CD4-positive, alpha-beta T cell treated with Interleukin-15 for 4 hours (primary cell): ENCODE measurements around the gene FIGNL2.
"Not testable (repeated sequence)": the region's sequence is repeated elsewhere in the genome, so short reads cannot be mapped to it uniquely, and the experiment has no call there.

Experiments
- DNase-seq: peaks from one replicate; pipeline ENCODE4 v3.0.0-alpha.2; 2020; ENCODE audit warnings: low spot score

FIGNL2 gene

GRCh38 chr12:51848326-51848727 is at the start of gene FIGNL2:
Gene FIGNL2, minus strand, starts transcription at chr12:51848718. Its CDS starts 26,305 bp downstream, at chr12:51822413.
- DNase-seq, result no peak

- no peak for DNase-seq
Measured at GRCh38 chr12:51897181-51897580, 48.7 kb upstream of the FIGNL2 start.

GRCh38 chr12:51896236-51896635 is 47.7 kb upstream of the FIGNL2 start:
- DNase-seq, result no peak

- DNase-seq, result no peak
Measured at GRCh38 chr12:51895378-51896135, 47.0 kb upstream of the FIGNL2 start.

GRCh38 chr12:51893786-51894185 is 45.3 kb upstream of the FIGNL2 start:
- DNase-seq, result no peak

- DNase-seq, result no peak
Measured at GRCh38 chr12:51891843-51892242, 43.3 kb upstream of the FIGNL2 start.

- no peak for DNase-seq
Measured at GRCh38 chr12:51890511-51891171, 42.1 kb upstream of the FIGNL2 start.

- DNase-seq, result no peak
Measured at GRCh38 chr12:51890133-51890464, 41.6 kb upstream of the FIGNL2 start.

GRCh38 chr12:51889216-51890132 is 41.0 kb upstream of the FIGNL2 start:
- DNase-seq, result no peak

GRCh38 chr12:51888316-51889215 is 40.0 kb upstream of the FIGNL2 start:
- no peak for DNase-seq

GRCh38 chr12:51887476-51888315 is 39.2 kb upstream of the FIGNL2 start, which contains the start of gene ANKRD33:
Gene ANKRD33, plus strand, starts transcription at chr12:51888103. Its CDS starts 84 bp downstream, at chr12:51888187.
- no peak for DNase-seq

- peak; percentile 38 for DNase-seq
Measured at GRCh38 chr12:51886021-51886710, 37.6 kb upstream of the FIGNL2 start.

GRCh38 chr12:51885294-51886020 is 36.9 kb upstream of the FIGNL2 start:
- not testable (repeated sequence) for DNase-seq

- DNase-seq, result no peak
Measured at GRCh38 chr12:51884676-51885229, 36.2 kb upstream of the FIGNL2 start.

GRCh38 chr12:51883998-51884675 is 35.6 kb upstream of the FIGNL2 start:
- no peak for DNase-seq

- DNase-seq, result no peak
Measured at GRCh38 chr12:51883295-51883694, 34.8 kb upstream of the FIGNL2 start.

GRCh38 chr12:51879102-51879501 is 30.6 kb upstream of the FIGNL2 start:
- DNase-seq, result no peak

- no peak for DNase-seq
Measured at GRCh38 chr12:51874486-51874885, 26.0 kb upstream of the FIGNL2 start.
